H9 (cell line): ENCODE results near the gene THSD7A. TPM values are rescaled to one million over a fixed set of nuclear protein-coding genes. Genes with fewer than 3 reads are reported as not detected.

Source experiments
- DNase-seq: peaks from one replicate; pipeline ENCODE4 v3.0.0-alpha.2; 2017
- H2AFZ ChIP-seq: one replicate; pipeline ENCODE4 v1.6.1; 2013; ENCODE audit warnings: mild to moderate bottlenecking, low read length, control low read depth, moderate library complexity
- H2AK5ac ChIP-seq: 2 replicates; pipeline ENCODE4 v1.6.1; 2013; ENCODE audit warnings: low read length, control low read depth, mixed read lengths; ENCODE audit not compliant: insufficient read length
- H2BK120ac ChIP-seq: one replicate; pipeline ENCODE4 v1.6.1; 2013; ENCODE audit warnings: low read depth, mild to moderate bottlenecking, low read length, control low read depth, inconsistent platforms; ENCODE audit not compliant: poor library complexity, severe bottlenecking
- H2BK12ac ChIP-seq: 2 replicates; pipeline ENCODE4 v1.6.1; 2013; ENCODE audit warnings: low read length, control low read depth, mixed read lengths, low read depth; ENCODE audit not compliant: insufficient read length
- H2BK15ac ChIP-seq: 2 replicates; pipeline ENCODE4 v1.6.1; 2013; ENCODE audit warnings: low read depth, low read length, control low read depth
- H2BK20ac ChIP-seq: one replicate; pipeline ENCODE4 v1.6.1; 2013; ENCODE audit warnings: low read depth, mild to moderate bottlenecking, low read length, control low read depth, inconsistent platforms; ENCODE audit not compliant: poor library complexity, severe bottlenecking
- H2BK5ac ChIP-seq: 2 replicates; pipeline ENCODE4 v1.6.1; 2013; ENCODE audit warnings: low read length, control low read depth, mixed read lengths; ENCODE audit not compliant: insufficient read length
- H3K14ac ChIP-seq: 2 replicates; pipeline ENCODE4 v1.6.1; 2013; ENCODE audit warnings: low read length, control low read depth; ENCODE audit not compliant: insufficient read depth
- H3K18ac ChIP-seq: 2 replicates; pipeline ENCODE4 v1.6.1; 2013; ENCODE audit warnings: low read depth, mild to moderate bottlenecking, mixed read lengths, low read length, control low read depth; ENCODE audit not compliant: insufficient read length
- H3K23ac ChIP-seq: 2 replicates; pipeline ENCODE4 v1.6.1; 2013; ENCODE audit warnings: low read length, control low read depth, mixed read lengths, low read depth; ENCODE audit not compliant: insufficient read length
- H3K23me2 ChIP-seq: 2 replicates; pipeline ENCODE4 v1.6.1; 2013; ENCODE audit warnings: low read depth, mild to moderate bottlenecking, mixed read lengths, low read length, control low read depth; ENCODE audit not compliant: insufficient read length, poor library complexity, severe bottlenecking
- H3K27ac ChIP-seq: 2 replicates; pipeline ENCODE4 v1.5.1; 2013; ENCODE audit warnings: low read length, control low read depth, mixed read lengths, low read depth; ENCODE audit not compliant: insufficient read length
- H3K27me3 ChIP-seq: 2 replicates; pipeline ENCODE4 v1.6.1; 2013; ENCODE audit warnings: low read length, control low read depth, inconsistent platforms; ENCODE audit not compliant: insufficient read depth
- H3K4ac ChIP-seq: 2 replicates; pipeline ENCODE4 v1.6.1; 2013; ENCODE audit warnings: low read depth, mild to moderate bottlenecking, control low read depth, inconsistent platforms, low read length, moderate library complexity
- H3K4me1 ChIP-seq: 2 replicates; pipeline ENCODE4 v1.6.1; 2013; ENCODE audit warnings: low read length, control low read depth, inconsistent platforms; ENCODE audit not compliant: insufficient read depth
- H3K4me2 ChIP-seq: 2 replicates; pipeline ENCODE4 v1.6.1; 2013; ENCODE audit warnings: low read length, control low read depth, mixed read lengths; ENCODE audit not compliant: insufficient read length, insufficient read depth
- H3K56ac ChIP-seq: 2 replicates; pipeline ENCODE4 v1.6.1; 2013; ENCODE audit warnings: low read depth, mild to moderate bottlenecking, mixed read lengths, low read length, control low read depth; ENCODE audit not compliant: insufficient read length
- H3K79me1 ChIP-seq: 2 replicates; pipeline ENCODE4 v1.6.1; 2013; ENCODE audit warnings: low read depth, mild to moderate bottlenecking, moderate library complexity, low read length, control low read depth, inconsistent platforms; ENCODE audit not compliant: insufficient read depth, poor library complexity, severe bottlenecking
- H3K79me2 ChIP-seq: 2 replicates; pipeline ENCODE4 v1.6.1; 2013; ENCODE audit warnings: low read length, control low read depth, inconsistent platforms; ENCODE audit not compliant: insufficient read depth
- H3K9ac ChIP-seq: 2 replicates; pipeline ENCODE4 v1.6.1; 2013; ENCODE audit warnings: low read length, control low read depth, mixed read lengths; ENCODE audit not compliant: insufficient read length; ENCODE audit errors: extremely low read depth
- H3K9me3 ChIP-seq: one replicate; pipeline ENCODE4 v1.6.1; 2013; ENCODE audit warnings: low read depth, low read length, inconsistent platforms; ENCODE audit not compliant: control insufficient read depth
- H3T11ph ChIP-seq: one replicate; pipeline ENCODE4 v1.6.1; 2013; ENCODE audit warnings: mild to moderate bottlenecking, low read length, control low read depth, inconsistent platforms
- H4K20me1 ChIP-seq: one replicate; pipeline ENCODE4 v1.6.1; 2013; ENCODE audit not compliant: control insufficient read depth, insufficient read length, insufficient read depth
- H4K5ac ChIP-seq: 2 replicates; pipeline ENCODE4 v1.6.1; 2013; ENCODE audit warnings: low read depth, mild to moderate bottlenecking, mixed read lengths, low read length, control low read depth; ENCODE audit not compliant: insufficient read length
- H4K8ac ChIP-seq: replicated peaks from 2 replicates; pipeline ENCODE4 v1.6.1; 2013; ENCODE audit warnings: low read length, control low read depth, mixed read lengths, low read depth; ENCODE audit not compliant: insufficient read length
- H4K91ac ChIP-seq: 2 replicates; pipeline ENCODE4 v1.6.1; 2013; ENCODE audit warnings: low read depth, mild to moderate bottlenecking, moderate library complexity, mixed read lengths, low read length, control low read depth; ENCODE audit not compliant: insufficient read length
- H3K27ac Mint-ChIP-seq, 3 experiments: 2 replicates in 2 of 3; 3 replicates in 1 of 3; pipeline ENCODE4 v1.8.0; 2020 to 2021; ENCODE audit warnings: mixed read lengths in 3 of 3, mild to moderate bottlenecking in 1 of 3, moderate library complexity in 1 of 3
- H3K27me3 Mint-ChIP-seq: 2 replicates; pipeline ENCODE4 v1.8.0; 2021; ENCODE audit warnings: low read depth, mild to moderate bottlenecking, moderate library complexity, mixed read lengths
- H3K36me3 Mint-ChIP-seq, 3 experiments: 2 replicates in 2 of 3; 3 replicates in 1 of 3; pipeline ENCODE4 v1.8.0; 2020 to 2021; ENCODE audit warnings: low read depth in 3 of 3, mixed read lengths in 3 of 3; ENCODE audit not compliant: insufficient read depth in 1 of 3
- H3K4me1 Mint-ChIP-seq, 2 experiments: 2 replicates each; pipeline ENCODE4 v1.8.0; 2020; ENCODE audit warnings: mixed read lengths in 2 of 2
- H3K4me3 Mint-ChIP-seq, 2 experiments: 2 replicates in 1 of 2; 3 replicates in 1 of 2; pipeline ENCODE4 v1.8.0; 2020 to 2021; ENCODE audit warnings: mild to moderate bottlenecking in 2 of 2, mixed read lengths in 2 of 2, moderate library complexity in 1 of 2
- H3K9me3 Mint-ChIP-seq, 2 experiments: 2 replicates in 1 of 2; 3 replicates in 1 of 2; pipeline ENCODE4 v1.8.0; 2020; ENCODE audit warnings: mild to moderate bottlenecking in 2 of 2, mixed read lengths in 2 of 2, moderate library complexity in 1 of 2
- WGBS: extraction: QIAGEN DNeasy Blood & Tissue Kit; methylation state at CpG from one replicate; pipeline ENCODE4 v1.1.7; 2013; ENCODE audit warnings: missing lambda C conversion rate, low lambda C conversion rate, mixed read lengths; ENCODE audit not compliant: insufficient read length; ENCODE audit errors: extremely low coverage; 5-methylcytosine and 5-hydroxymethylcytosine counted together
- total RNA-seq: library from RNA; stranded (reverse); gene quantifications from 2 replicates; pipeline ENCODE4 v1.2.1, GENCODE V29; 2021
- TF ChIP-seq, protein P1 (sequence below): fragments of 200-600 bp; sonication (generic); conservative IDR thresholded peaks from 3 replicates; pipeline ENCODE4 v1.8.0; 2021; ENCODE audit warnings: antibody characterized with exemption, mild to moderate bottlenecking

THSD7A gene
- total RNA-seq, 1 experiment from 2014 or later = 0.42 TPM

DNA sequence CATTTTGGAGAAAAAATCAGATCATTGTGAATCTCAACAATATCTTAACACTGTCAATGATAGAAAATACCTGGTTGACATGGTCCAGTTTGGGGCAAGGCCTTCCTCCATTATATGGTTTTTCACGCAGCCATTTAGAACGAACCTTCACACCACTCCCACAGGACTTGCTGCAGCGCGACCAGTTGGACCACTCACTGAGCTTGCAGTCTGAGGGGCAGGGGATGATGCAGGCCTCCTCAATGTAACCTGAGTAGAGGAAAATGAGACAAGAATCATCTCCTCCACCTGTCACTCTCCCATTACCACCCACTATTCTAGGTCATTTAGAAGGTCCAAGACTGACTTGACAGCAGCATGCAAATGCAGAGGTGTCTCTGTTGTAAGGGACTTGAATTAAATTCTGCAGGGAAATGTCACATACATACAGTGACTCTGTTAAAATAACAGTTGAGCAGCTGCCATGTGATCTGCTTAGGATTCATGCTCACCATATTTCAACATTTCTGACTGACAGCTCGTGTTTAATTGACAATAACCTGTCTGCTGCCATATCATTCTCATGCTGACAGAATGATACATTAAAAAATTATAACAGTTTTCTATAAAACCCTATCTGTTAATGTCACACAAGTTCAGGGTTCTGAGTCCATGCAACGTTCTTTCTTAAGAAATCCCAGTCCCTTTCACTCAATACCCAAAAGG lies 403.0 kb downstream of the THSD7A start:
- no peak overlapping the region for H2BK20ac ChIP-seq
- Mint-ChIP-seq H3K27ac (no peak overlapping the region), H3K4me1 (peaks cover 6 to 10% of the 10 kb centered on the region in 2 experiments), H3K36me3 (no peaks in the 10 kb centered on the region), H3K4me3 (no peak overlapping the region), H3K27me3 (no peaks in the 10 kb centered on the region), H3K9me3 (no peaks in the 10 kb centered on the region)
- no peak overlapping the region for H2BK5ac ChIP-seq
- H3K4me2 ChIP-seq = no peak overlapping the region
- H4K5ac ChIP-seq = no peak overlapping the region
- no peaks in the 10 kb centered on the region for H3K9me3 ChIP-seq
- H4K8ac ChIP-seq = no peak overlapping the region
- no peak overlapping the region for H3K9ac ChIP-seq
- H3K79me2 ChIP-seq = no peaks in the 10 kb centered on the region
- H3K18ac ChIP-seq = no peak overlapping the region
- H3K14ac ChIP-seq = no peak overlapping the region
- H3K79me1 ChIP-seq = no peaks in the 10 kb centered on the region
- H3K23me2 ChIP-seq = no peaks in the 10 kb centered on the region
- DNase-seq = peak; percentile 34
- no peaks in the 10 kb centered on the region for H3K27me3 ChIP-seq
- no peak overlapping the region for H2AK5ac ChIP-seq
- TF ChIP-seq, protein P1, sequence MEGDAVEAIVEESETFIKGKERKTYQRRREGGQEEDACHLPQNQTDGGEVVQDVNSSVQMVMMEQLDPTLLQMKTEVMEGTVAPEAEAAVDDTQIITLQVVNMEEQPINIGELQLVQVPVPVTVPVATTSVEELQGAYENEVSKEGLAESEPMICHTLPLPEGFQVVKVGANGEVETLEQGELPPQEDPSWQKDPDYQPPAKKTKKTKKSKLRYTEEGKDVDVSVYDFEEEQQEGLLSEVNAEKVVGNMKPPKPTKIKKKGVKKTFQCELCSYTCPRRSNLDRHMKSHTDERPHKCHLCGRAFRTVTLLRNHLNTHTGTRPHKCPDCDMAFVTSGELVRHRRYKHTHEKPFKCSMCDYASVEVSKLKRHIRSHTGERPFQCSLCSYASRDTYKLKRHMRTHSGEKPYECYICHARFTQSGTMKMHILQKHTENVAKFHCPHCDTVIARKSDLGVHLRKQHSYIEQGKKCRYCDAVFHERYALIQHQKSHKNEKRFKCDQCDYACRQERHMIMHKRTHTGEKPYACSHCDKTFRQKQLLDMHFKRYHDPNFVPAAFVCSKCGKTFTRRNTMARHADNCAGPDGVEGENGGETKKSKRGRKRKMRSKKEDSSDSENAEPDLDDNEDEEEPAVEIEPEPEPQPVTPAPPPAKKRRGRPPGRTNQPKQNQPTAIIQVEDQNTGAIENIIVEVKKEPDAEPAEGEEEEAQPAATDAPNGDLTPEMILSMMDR = no peak
- no peak overlapping the region for H3T11ph ChIP-seq
- no peak overlapping the region for H2BK12ac ChIP-seq
- no peaks in the 10 kb centered on the region for H4K20me1 ChIP-seq
- no peak overlapping the region for H3K4ac ChIP-seq
- H3K56ac ChIP-seq = no peak overlapping the region
- no peak overlapping the region for H2AFZ ChIP-seq
- H4K91ac ChIP-seq = no peak overlapping the region
- no peak overlapping the region for H3K27ac ChIP-seq
- no peak overlapping the region for H3K23ac ChIP-seq
- no peak overlapping the region for H2BK120ac ChIP-seq
- WGBS = no CpG with 5 or more reads among the region's 6 CpGs
- no peak overlapping the region for H2BK15ac ChIP-seq
- H3K4me1 ChIP-seq = no peaks in the 10 kb centered on the region
